Gastroesophageal sphincter (tissue), 4 donors: Measurements from ENCODE around the gene BARHL1. TPM values are rescaled to one million over a fixed set of nuclear protein-coding genes. Genes with fewer than 3 reads are reported as not detected.

Experiments
- ATAC-seq: fragments of 150-250 bp; one replicate; pipeline ENCODE4 v1.9.1; 2016; ENCODE audit warnings: mild to moderate bottlenecking, moderate library complexity
- H3K27ac ChIP-seq, 4 donors: fragments of 200-600 bp; sonication (generic) in 3 of 4; 1 replicate in 3 of 4; 2 replicates in 1 of 4; pipeline ENCODE4 v1.5.1; 2016 to 2019
- H3K27me3 ChIP-seq: fragments of 200-600 bp; sonication (generic); one replicate; pipeline ENCODE4 v1.5.1; 2019
- H3K36me3 ChIP-seq, 2 donors: fragments of 200-600 bp; sonication (generic); one replicate each; pipeline ENCODE4 v1.5.1; 2019; ENCODE audit warnings: control low read depth in 1 of 2
- H3K4me1 ChIP-seq, 3 donors: fragments of 200-600 bp; sonication (generic); 1 replicate in 2 of 3; 2 replicates in 1 of 3; pipeline ENCODE4 v1.5.1; 2016 to 2019; ENCODE audit warnings: control low read depth in 2 of 3
- H3K4me3 ChIP-seq, 2 donors: fragments of 200-600 bp; sonication (generic); one replicate each; pipeline ENCODE4 v1.5.1; 2019; ENCODE audit warnings: mild to moderate bottlenecking in 1 of 2, moderate library complexity in 1 of 2
- H3K9me3 ChIP-seq, 3 donors: fragments of 200-600 bp; sonication (generic); one replicate each; pipeline ENCODE4 v1.5.1; 2017 to 2019; ENCODE audit warnings: control low read depth in 2 of 3
- CTCF ChIP-seq, 4 experiments: fragments of 200-600 bp in 2 of 4; fragments of 450-650 bp in 2 of 4; sonication (generic) in 1 of 4; IDR thresholded peaks; one replicate each; pipeline ENCODE4 v1.5.1; 2017 to 2019; ENCODE audit warnings: antibody characterized with exemption in 4 of 4, mild to moderate bottlenecking in 2 of 4, moderate library complexity in 2 of 4
- EP300 ChIP-seq: sonication (generic); formaldehyde crosslinking; IDR thresholded peaks from one replicate; pipeline ENCODE4 v1.6.1; 2017; ENCODE audit warnings: antibody characterized with exemption, mild to moderate bottlenecking
- POLR2A ChIP-seq, 2 donors: fragments of 450-650 bp; IDR thresholded peaks; one replicate each; pipeline ENCODE4 v1.6.1; 2017; ENCODE audit warnings: antibody characterized with exemption in 2 of 2, mild to moderate bottlenecking in 2 of 2, moderate library complexity in 1 of 2
- POLR2AphosphoS5 ChIP-seq: sonication (generic); formaldehyde crosslinking; IDR thresholded peaks from one replicate; pipeline ENCODE4 v1.6.1; 2017; ENCODE audit warnings: antibody characterized with exemption
- WGBS, 2 donors: methylation state at CpG; one replicate each; pipeline ENCODE4 v1.1.5; 2018; ENCODE audit warnings: low coverage in 1 of 2; 5-methylcytosine and 5-hydroxymethylcytosine counted together
- total RNA-seq, 4 donors: library from RNA; depleted of rRNA; stranded (reverse); fragments of >200 nt; gene quantifications; one replicate each; pipeline ENCODE4 v1.1.0, GENCODE V29; 2016

BARHL1 gene
- total RNA-seq, 4 donors from 2014 or later: not detected

GRCh38 chr9:132579427-132579798 is 3.0 kb upstream of the BARHL1 start:
- ATAC-seq: no peak
- Histone ChIP-seq H3K4me1 (peaks cover 0 to 24% (median 5%) of the 10 kb centered on the region in 3 donors), H3K27me3 (peaks cover 100% of the 10 kb centered on the region), H3K36me3 (no peaks in the 10 kb centered on the region), H3K27ac (no peak overlapping the region), H3K4me3 (no peak overlapping the region), H3K9me3 (no peaks in the 10 kb centered on the region)
- TF ChIP-seq CTCF (IDR thresholded peaks at IDR 0.05) (no peak), EP300 (no peak)
- 6 to 7% methylated on average over 3 to 14 of the region's 15 CpGs for WGBS, 2 donors

GRCh38 chr9:132582786-132583583 is 579 bp downstream of the BARHL1 start:
- Histone ChIP-seq H3K9me3 (no peaks in the 10 kb centered on the region), H3K36me3 (no peaks in the 10 kb centered on the region), H3K27me3 (peaks cover 100% of the 10 kb centered on the region), H3K27ac (no peak overlapping the region), H3K4me3 (no peak overlapping the region), H3K4me1 (peaks cover 0 to 34% (median 5%) of the 10 kb centered on the region in 3 donors)
- 11 to 26% methylated on average over 5 of the region's 37 CpGs for WGBS, 2 donors
- TF ChIP-seq POLR2AphosphoS5 (no peak), EP300 (no peak), POLR2A (IDR thresholded peaks at IDR 0.05) (no peak), CTCF (IDR thresholded peaks at IDR 0.05) (no peak)
- no peak for ATAC-seq

GRCh38 chr9:132583584-132584304 is 1.3 kb downstream of the BARHL1 start:
- 0 to 2% methylated on average over 2 to 7 of the region's 8 CpGs for WGBS, 2 donors
- Histone ChIP-seq H3K9me3 (no peaks in the 10 kb centered on the region), H3K27ac (no peak overlapping the region), H3K36me3 (no peaks in the 10 kb centered on the region), H3K4me1 (peaks cover 0 to 34% (median 5%) of the 10 kb centered on the region in 3 donors), H3K4me3 (no peak overlapping the region), H3K27me3 (peaks cover 100% of the 10 kb centered on the region)
- ATAC-seq: no peak
- TF ChIP-seq POLR2A (IDR thresholded peaks at IDR 0.05) (no peak), CTCF (IDR thresholded peaks at IDR 0.05) (no peak), POLR2AphosphoS5 (no peak), EP300 (no peak)

GRCh38 chr9:132584601-132585560 is 2.5 kb downstream of the BARHL1 start:
- no peak for TF ChIP-seq POLR2A (IDR thresholded peaks at IDR 0.05)
- TF ChIP-seq EP300: no peak
- no peak for TF ChIP-seq CTCF (IDR thresholded peaks at IDR 0.05)
- TF ChIP-seq POLR2AphosphoS5: no peak
- 1 to 12% methylated on average over 10 to 20 of the region's 30 CpGs for WGBS, 2 donors
- H3K27ac ChIP-seq: no peak overlapping the region
- H3K9me3 ChIP-seq: no peaks in the 10 kb centered on the region
- peaks cover 100% of the 10 kb centered on the region for H3K27me3 ChIP-seq
- H3K4me1 ChIP-seq: peaks cover 0 to 43% (median 5%) of the 10 kb centered on the region in 3 donors
- no peak overlapping the region for H3K4me3 ChIP-seq
- H3K36me3 ChIP-seq: no peaks in the 10 kb centered on the region
- ATAC-seq: no peak
